HEK293 (cell line): ENCODE data around the gene CEP44.

Experiments
- CTCF ChIA-PET: fragments of 350-600 bp; formaldehyde crosslinking; extraction: SDS; loops from one replicate; lab custom pipeline; 2021; ENCODE audit warnings: antibody characterized with exemption; lab: Yijun Ruan, JAX
- POLR2A ChIA-PET: fragments of 300-600 bp; formaldehyde crosslinking; extraction: SDS; loops from one replicate; lab custom pipeline; 2020; ENCODE audit warnings: antibody characterized with exemption, inconsistent platforms; lab: Yijun Ruan, JAX
- H3K27ac ChIP-seq: fragments of 200-500 bp; sonication (Bioruptor generic); 2 replicates; pipeline ENCODE4 v1.5.1; 2014; ENCODE audit warnings: low read depth, low read length, control low read depth, inconsistent platforms; ENCODE audit errors: extremely low read depth
- H3K36me3 ChIP-seq, 2 experiments: fragments of 200-500 bp in 1 of 2; sonication (Bioruptor generic) in 1 of 2; 1 replicate in 1 of 2; 2 replicates in 1 of 2; pipeline ENCODE4 v1.5.1; 2014 to 2017; ENCODE audit warnings: inconsistent platforms in 2 of 2, low read length in 2 of 2; ENCODE audit not compliant: control insufficient read depth in 2 of 2, insufficient read depth in 1 of 2
- H3K4me1 ChIP-seq: fragments of 200-500 bp; sonication (Bioruptor generic); 2 replicates; pipeline ENCODE4 v1.5.1; 2014; ENCODE audit warnings: mild to moderate bottlenecking, low read length, inconsistent platforms; ENCODE audit not compliant: control insufficient read depth, insufficient read depth
- H3K4me3 ChIP-seq: 2 replicates; pipeline ENCODE4 v1.5.1; 2011; ENCODE audit warnings: low read depth, mild to moderate bottlenecking, control low read depth, low read length, moderate library complexity
- H3K9me3 ChIP-seq: fragments of 200-500 bp; sonication (Bioruptor generic); 2 replicates; pipeline ENCODE4 v1.5.1; 2014; ENCODE audit warnings: low read depth, low read length, inconsistent platforms; ENCODE audit not compliant: control insufficient read depth, insufficient read depth
- GLI2 ChIP-seq: fragments of 450-650 bp; formaldehyde crosslinking; IDR thresholded peaks from 2 replicates; pipeline ENCODE4; 2017; ENCODE audit warnings: missing biosample characterization, missing genetic modification characterization, low read depth, borderline replicate concordance
- KLF10 ChIP-seq: fragments of 450-650 bp; IDR thresholded peaks from 2 replicates; pipeline ENCODE4 v1.5.1; 2018; ENCODE audit warnings: missing biosample characterization, mild to moderate bottlenecking, missing genetic modification characterization
- SP7 ChIP-seq: fragments of 450-650 bp; formaldehyde crosslinking; IDR thresholded peaks from 2 replicates; pipeline ENCODE4 v1.5.1; 2016; ENCODE audit warnings: missing biosample characterization, missing genetic modification characterization
- ZFP37 ChIP-seq: fragments of 450-650 bp; formaldehyde crosslinking; IDR thresholded peaks from 2 replicates; pipeline ENCODE4 v1.5.1; 2016; ENCODE audit warnings: missing biosample characterization, missing genetic modification characterization
- ZNF140 ChIP-seq: fragments of 450-650 bp; formaldehyde crosslinking; IDR thresholded peaks from 2 replicates; pipeline ENCODE4 v1.5.1; 2016; ENCODE audit warnings: missing biosample characterization, missing genetic modification characterization
- ZNF184 ChIP-seq: fragments of 450-650 bp; IDR thresholded peaks from 2 replicates; pipeline ENCODE4 v1.5.1; 2018; ENCODE audit warnings: missing biosample characterization, mild to moderate bottlenecking, missing genetic modification characterization
- ZNF23 ChIP-seq: fragments of 450-650 bp; formaldehyde crosslinking; IDR thresholded peaks from 2 replicates; pipeline ENCODE4 v1.5.1; 2016; ENCODE audit warnings: missing biosample characterization, missing genetic modification characterization, borderline replicate concordance
- ZNF391 ChIP-seq: fragments of 450-650 bp; formaldehyde crosslinking; IDR thresholded peaks from 2 replicates; pipeline ENCODE4 v1.5.1; 2016; ENCODE audit warnings: low read depth, missing biosample characterization, missing genetic modification characterization, borderline replicate concordance
- ZNF416 ChIP-seq: fragments of 450-650 bp; formaldehyde crosslinking; IDR thresholded peaks from 2 replicates; pipeline ENCODE4 v1.5.1; 2016; ENCODE audit warnings: missing biosample characterization, missing genetic modification characterization
- ZNF473 ChIP-seq: fragments of 450-650 bp; formaldehyde crosslinking; IDR thresholded peaks from 2 replicates; pipeline ENCODE4 v1.5.1; 2017; ENCODE audit warnings: missing biosample characterization, missing genetic modification characterization
- ZNF529 ChIP-seq: fragments of 450-650 bp; formaldehyde crosslinking; IDR thresholded peaks from 2 replicates; pipeline ENCODE4 v1.5.1; 2017; ENCODE audit warnings: missing genetic modification characterization, missing biosample characterization; ENCODE audit not compliant: insufficient replicate concordance
- ZNF747 ChIP-seq: fragments of 450-650 bp; formaldehyde crosslinking; IDR thresholded peaks from 2 replicates; pipeline ENCODE4 v1.5.1; 2016; ENCODE audit warnings: missing biosample characterization, missing genetic modification characterization
- TF ChIP-seq, protein P1 (sequence below): fragments of 450-650 bp; formaldehyde crosslinking; IDR thresholded peaks from 2 replicates; pipeline ENCODE4 v1.5.1; 2016; ENCODE audit warnings: missing biosample characterization, missing genetic modification characterization
- TF ChIP-seq, protein P2 (sequence below): fragments of 450-650 bp; formaldehyde crosslinking; IDR thresholded peaks from 2 replicates; pipeline ENCODE4 v1.5.1; 2016; ENCODE audit warnings: missing biosample characterization, missing genetic modification characterization
- TF ChIP-seq, protein P3 (sequence below): fragments of 450-650 bp; formaldehyde crosslinking; IDR thresholded peaks from 2 replicates; pipeline ENCODE4 v1.5.1; 2017; ENCODE audit warnings: missing biosample characterization, missing genetic modification characterization
- TF ChIP-seq, protein P4 (sequence below): fragments of 450-650 bp; formaldehyde crosslinking; IDR thresholded peaks from 2 replicates; pipeline ENCODE4 v1.5.1; 2016; ENCODE audit warnings: missing biosample characterization, missing genetic modification characterization
- TF ChIP-seq, protein P5 (sequence below): fragments of 450-650 bp; formaldehyde crosslinking; IDR thresholded peaks from 2 replicates; pipeline ENCODE4 v1.5.1; 2016; ENCODE audit warnings: missing biosample characterization, missing genetic modification characterization
- TF ChIP-seq, protein P6 (sequence below): fragments of 450-650 bp; formaldehyde crosslinking; IDR thresholded peaks from 2 replicates; pipeline ENCODE4 v1.5.1; 2016; ENCODE audit warnings: missing biosample characterization, missing genetic modification characterization, low read depth
- TF ChIP-seq, protein P7 (sequence below): fragments of 450-650 bp; formaldehyde crosslinking; IDR thresholded peaks from 2 replicates; pipeline ENCODE4 v1.5.1; 2016; ENCODE audit warnings: missing biosample characterization, missing genetic modification characterization

CEP44 gene

DNA sequence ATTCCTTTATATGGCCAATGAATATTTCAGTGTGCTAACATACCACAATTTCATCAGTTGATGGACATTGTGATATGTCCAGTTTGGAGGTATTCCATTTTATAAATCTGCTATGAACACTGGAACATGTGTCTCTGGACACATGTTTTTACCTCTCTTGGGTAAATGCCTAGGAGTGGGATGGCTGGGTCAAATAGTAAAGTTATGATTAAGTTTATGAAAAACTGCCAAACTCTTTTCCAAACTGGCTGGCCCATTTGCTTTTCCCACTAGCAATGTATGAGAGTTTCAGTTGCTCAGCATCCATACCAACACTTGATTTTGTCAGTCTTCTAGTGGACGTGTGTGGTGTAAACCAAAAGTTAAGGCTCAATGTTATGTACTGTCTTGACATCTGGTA lies 40.5 kb downstream of the CEP44 start:
- POLR2A ChIA-PET = no interaction called here
- TF ChIP-seq, protein P1, sequence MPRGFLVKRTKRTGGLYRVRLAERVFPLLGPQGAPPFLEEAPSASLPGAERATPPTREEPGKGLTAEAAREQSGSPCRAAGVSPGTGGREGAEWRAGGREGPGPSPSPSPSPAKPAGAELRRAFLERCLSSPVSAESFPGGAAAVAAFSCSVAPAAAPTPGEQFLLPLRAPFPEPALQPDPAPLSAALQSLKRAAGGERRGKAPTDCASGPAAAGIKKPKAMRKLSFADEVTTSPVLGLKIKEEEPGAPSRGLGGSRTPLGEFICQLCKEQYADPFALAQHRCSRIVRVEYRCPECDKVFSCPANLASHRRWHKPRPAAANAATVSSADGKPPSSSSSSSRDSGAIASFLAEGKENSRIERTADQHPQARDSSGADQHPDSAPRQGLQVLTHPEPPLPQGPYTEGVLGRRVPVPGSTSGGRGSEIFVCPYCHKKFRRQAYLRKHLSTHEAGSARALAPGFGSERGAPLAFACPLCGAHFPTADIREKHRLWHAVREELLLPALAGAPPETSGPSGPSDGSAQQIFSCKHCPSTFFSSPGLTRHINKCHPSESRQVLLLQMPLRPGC (tag by site-specific recombination) = no peak
- TF ChIP-seq KLF10 (tag by site-specific recombination) (no peak), ZNF747 (tag by site-specific recombination) (no peak), ZNF23 (tag by site-specific recombination) (no peak), ZNF140 (tag by site-specific recombination) (no peak), GLI2 (tag by site-specific recombination) (no peak), ZNF184 (tag by site-specific recombination) (no peak), SP7 (tag by site-specific recombination) (no peak), ZNF473 (tag by site-specific recombination) (no peak), ZNF391 (tag by site-specific recombination) (no peak), ZNF416 (no peak), ZFP37 (tag by site-specific recombination) (no peak), ZNF529 (no peak)
- TF ChIP-seq, protein P2, sequence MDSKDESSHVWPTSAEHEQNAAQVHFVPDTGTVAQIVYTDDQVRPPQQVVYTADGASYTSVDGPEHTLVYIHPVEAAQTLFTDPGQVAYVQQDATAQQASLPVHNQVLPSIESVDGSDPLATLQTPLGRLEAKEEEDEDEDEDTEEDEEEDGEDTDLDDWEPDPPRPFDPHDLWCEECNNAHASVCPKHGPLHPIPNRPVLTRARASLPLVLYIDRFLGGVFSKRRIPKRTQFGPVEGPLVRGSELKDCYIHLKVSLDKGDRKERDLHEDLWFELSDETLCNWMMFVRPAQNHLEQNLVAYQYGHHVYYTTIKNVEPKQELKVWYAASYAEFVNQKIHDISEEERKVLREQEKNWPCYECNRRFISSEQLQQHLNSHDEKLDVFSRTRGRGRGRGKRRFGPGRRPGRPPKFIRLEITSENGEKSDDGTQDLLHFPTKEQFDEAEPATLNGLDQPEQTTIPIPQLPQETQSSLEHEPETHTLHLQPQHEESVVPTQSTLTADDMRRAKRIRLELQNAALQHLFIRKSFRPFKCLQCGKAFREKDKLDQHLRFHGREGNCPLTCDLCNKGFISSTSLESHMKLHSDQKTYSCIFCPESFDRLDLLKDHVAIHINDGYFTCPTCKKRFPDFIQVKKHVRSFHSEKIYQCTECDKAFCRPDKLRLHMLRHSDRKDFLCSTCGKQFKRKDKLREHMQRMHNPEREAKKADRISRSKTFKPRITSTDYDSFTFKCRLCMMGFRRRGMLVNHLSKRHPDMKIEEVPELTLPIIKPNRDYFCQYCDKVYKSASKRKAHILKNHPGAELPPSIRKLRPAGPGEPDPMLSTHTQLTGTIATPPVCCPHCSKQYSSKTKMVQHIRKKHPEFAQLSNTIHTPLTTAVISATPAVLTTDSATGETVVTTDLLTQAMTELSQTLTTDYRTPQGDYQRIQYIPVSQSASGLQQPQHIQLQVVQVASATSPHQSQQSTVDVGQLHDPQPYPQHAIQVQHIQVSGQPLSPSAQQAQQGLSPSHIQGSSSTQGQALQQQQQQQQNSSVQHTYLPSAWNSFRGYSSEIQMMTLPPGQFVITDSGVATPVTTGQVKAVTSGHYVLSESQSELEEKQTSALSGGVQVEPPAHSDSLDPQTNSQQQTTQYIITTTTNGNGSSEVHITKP (tag by site-specific recombination) = no peak
- TF ChIP-seq, protein P3, sequence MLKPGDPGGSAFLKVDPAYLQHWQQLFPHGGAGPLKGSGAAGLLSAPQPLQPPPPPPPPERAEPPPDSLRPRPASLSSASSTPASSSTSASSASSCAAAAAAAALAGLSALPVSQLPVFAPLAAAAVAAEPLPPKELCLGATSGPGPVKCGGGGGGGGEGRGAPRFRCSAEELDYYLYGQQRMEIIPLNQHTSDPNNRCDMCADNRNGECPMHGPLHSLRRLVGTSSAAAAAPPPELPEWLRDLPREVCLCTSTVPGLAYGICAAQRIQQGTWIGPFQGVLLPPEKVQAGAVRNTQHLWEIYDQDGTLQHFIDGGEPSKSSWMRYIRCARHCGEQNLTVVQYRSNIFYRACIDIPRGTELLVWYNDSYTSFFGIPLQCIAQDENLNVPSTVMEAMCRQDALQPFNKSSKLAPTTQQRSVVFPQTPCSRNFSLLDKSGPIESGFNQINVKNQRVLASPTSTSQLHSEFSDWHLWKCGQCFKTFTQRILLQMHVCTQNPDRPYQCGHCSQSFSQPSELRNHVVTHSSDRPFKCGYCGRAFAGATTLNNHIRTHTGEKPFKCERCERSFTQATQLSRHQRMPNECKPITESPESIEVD (tag by site-specific recombination) = no peak
- TF ChIP-seq, protein P4, sequence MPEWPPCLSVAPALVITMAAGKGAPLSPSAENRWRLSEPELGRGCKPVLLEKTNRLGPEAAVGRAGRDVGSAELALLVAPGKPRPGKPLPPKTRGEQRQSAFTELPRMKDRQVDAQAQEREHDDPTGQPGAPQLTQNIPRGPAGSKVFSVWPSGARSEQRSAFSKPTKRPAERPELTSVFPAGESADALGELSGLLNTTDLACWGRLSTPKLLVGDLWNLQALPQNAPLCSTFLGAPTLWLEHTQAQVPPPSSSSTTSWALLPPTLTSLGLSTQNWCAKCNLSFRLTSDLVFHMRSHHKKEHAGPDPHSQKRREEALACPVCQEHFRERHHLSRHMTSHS = no peak
- TF ChIP-seq, protein P5, sequence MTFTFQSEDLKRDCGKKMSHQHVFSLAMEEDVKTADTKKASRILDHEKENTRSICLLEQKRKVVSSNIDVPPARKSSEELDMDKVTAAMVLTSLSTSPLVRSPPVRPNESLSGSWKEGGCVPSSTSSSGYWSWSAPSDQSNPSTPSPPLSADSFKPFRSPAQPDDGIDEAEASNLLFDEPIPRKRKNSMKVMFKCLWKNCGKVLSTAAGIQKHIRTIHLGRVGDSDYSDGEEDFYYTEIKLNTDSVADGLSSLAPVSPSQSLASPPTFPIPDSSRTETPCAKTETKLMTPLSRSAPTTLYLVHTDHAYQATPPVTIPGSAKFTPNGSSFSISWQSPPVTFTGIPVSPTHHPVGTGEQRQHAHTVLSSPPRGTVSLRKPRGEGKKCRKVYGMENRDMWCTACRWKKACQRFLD = no peak
- TF ChIP-seq, protein P6, sequence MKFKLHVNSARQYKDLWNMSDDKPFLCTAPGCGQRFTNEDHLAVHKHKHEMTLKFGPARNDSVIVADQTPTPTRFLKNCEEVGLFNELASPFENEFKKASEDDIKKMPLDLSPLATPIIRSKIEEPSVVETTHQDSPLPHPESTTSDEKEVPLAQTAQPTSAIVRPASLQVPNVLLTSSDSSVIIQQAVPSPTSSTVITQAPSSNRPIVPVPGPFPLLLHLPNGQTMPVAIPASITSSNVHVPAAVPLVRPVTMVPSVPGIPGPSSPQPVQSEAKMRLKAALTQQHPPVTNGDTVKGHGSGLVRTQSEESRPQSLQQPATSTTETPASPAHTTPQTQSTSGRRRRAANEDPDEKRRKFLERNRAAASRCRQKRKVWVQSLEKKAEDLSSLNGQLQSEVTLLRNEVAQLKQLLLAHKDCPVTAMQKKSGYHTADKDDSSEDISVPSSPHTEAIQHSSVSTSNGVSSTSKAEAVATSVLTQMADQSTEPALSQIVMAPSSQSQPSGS (tag by site-specific recombination) = no peak
- TF ChIP-seq, protein P7, sequence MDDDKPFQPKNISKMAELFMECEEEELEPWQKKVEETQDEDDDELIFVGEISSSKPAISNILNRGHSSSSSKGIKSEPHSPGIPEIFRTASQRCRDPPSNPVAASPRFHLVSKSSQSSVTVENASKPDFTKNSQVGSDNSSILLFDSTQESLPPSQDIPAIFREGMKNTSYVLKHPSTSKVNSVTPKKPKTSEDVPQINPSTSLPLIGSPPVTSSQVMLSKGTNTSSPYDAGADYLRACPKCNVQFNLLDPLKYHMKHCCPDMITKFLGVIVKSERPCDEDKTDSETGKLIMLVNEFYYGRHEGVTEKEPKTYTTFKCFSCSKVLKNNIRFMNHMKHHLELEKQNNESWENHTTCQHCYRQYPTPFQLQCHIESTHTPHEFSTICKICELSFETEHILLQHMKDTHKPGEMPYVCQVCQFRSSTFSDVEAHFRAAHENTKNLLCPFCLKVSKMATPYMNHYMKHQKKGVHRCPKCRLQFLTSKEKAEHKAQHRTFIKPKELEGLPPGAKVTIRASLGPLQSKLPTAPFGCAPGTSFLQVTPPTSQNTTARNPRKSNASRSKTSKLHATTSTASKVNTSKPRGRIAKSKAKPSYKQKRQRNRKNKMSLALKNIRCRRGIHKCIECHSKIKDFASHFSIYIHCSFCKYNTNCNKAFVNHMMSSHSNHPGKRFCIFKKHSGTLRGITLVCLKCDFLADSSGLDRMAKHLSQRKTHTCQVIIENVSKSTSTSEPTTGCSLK (tag by site-specific recombination) = no peak
- Histone ChIP-seq H3K4me1 (no peaks in the 10 kb centered on the region), H3K36me3 (peaks cover 0 to 11% of the 10 kb centered on the region in 2 experiments; a peak in 1 of 3 replicates), H3K4me3 (no peak overlapping the region), H3K9me3 (no peaks in the 10 kb centered on the region), H3K27ac (no peak overlapping the region)
- CTCF ChIA-PET = no interaction called here
